AG10803 (cell line): ENCODE data around the gene ATXN7L1.
A peak's percentile ranks its signal among the peaks of the same experiment; 100 is the strongest.

ENCODE experiments used
- DNase-seq: peaks from one replicate; pipeline ENCODE4 v3.0.0; 2010; ENCODE audit warnings: low read depth
- H3K4me3 ChIP-seq: 2 replicates; pipeline ENCODE4 v1.5.1; 2011; ENCODE audit warnings: mild to moderate bottlenecking, low read length, control low read depth
- CTCF ChIP-seq: conservative IDR thresholded peaks from 2 replicates; pipeline ENCODE4 v1.5.1; 2011; ENCODE audit warnings: mild to moderate bottlenecking, low read length, control low read depth, inconsistent platforms

Gene ATXN7L1

GRCh38 chr7:105622106-105622731 is 254.2 kb downstream of the ATXN7L1 start:
- H3K4me3 ChIP-seq: no peak overlapping the region
- no peak for DNase-seq
- TF ChIP-seq CTCF: no peak

GRCh38 chr7:105621617-105622016 is 254.8 kb downstream of the ATXN7L1 start:
- DNase-seq: peak; percentile 68
- TF ChIP-seq CTCF: no peak
- no peak overlapping the region for H3K4me3 ChIP-seq

- no peak for DNase-seq
- no peak overlapping the region for H3K4me3 ChIP-seq
- TF ChIP-seq CTCF: no peak
These were observed 255.2 kb downstream of the ATXN7L1 start for GRCh38 chr7:105621176-105621575.

- H3K4me3 ChIP-seq: no peak overlapping the region
- TF ChIP-seq CTCF: no peak
- DNase-seq: no peak
These were observed 256.8 kb downstream of the ATXN7L1 start for GRCh38 chr7:105619590-105619989.

- no peak overlapping the region for H3K4me3 ChIP-seq
- no peak for DNase-seq
- TF ChIP-seq CTCF: no peak
These were observed 258.4 kb downstream of the ATXN7L1 start for GRCh38 chr7:105618016-105618296.

GRCh38 chr7:105617280-105618015 is 259.0 kb downstream of the ATXN7L1 start:
- TF ChIP-seq CTCF: no peak
- no peak for DNase-seq
- no peak overlapping the region for H3K4me3 ChIP-seq

GRCh38 chr7:105614341-105614840 is 262.0 kb downstream of the ATXN7L1 start:
- DNase-seq: no peak
- TF ChIP-seq CTCF: no peak
- H3K4me3 ChIP-seq: no peak overlapping the region
